Kidney (tissue), 2 donors: Measurements from ENCODE around the gene ORAI2. TPM values are rescaled to one million over a fixed set of nuclear protein-coding genes. Genes with fewer than 3 reads are reported as not detected.

ENCODE experiments used
- microRNA-seq: library from miRNA; unstranded; fragments of <30 nt; microRNA quantifications from one replicate; pipeline ENCODE4 v1.2.0, GENCODE V29; 2020
- polyA plus RNA-seq: library from polyadenylated mRNA; stranded (reverse); fragments of 350-450 nt; fragmentation: Illumina TruSeq; extraction: RNeasy Lipid Tissue Mini Kit (QIAGEN cat#74804); gene quantifications from one replicate; pipeline ENCODE4 v1.2.3, GENCODE V29; 2014; ENCODE audit warnings: low read depth, low replicate concordance; ENCODE audit not compliant: insufficient read depth
- total RNA-seq: library from RNA; stranded (reverse); fragmentation: NEBNext Ultra II Directional; extraction: Animal tissue kit (Norgen Biotek cat#: 25700); gene quantifications from one replicate; pipeline ENCODE4 v1.2.1, GENCODE V29; 2021
- donor health status: DM: yes; HTN: yes; CAD: no.

The ORAI2 gene
- total and polyA plus RNA-seq, 2 donors from 2014 or later = 13.8 to 45.6 TPM

Small RNAs within 50 kb of the gene (microRNA-seq; reads per million reads assigned to microRNA genes)
- gene MIR4467 = not detected
- not detected for gene MIR5090
- gene MIR548O = not detected

Other genes with a start within 250 kb of the ORAI2 start
- 11.0 TPM for gene SH2B2, start 146.7 kb upstream of the ORAI2 start, total RNA-seq
- gene SH2B2, start 146.7 kb upstream of the ORAI2 start, polyA plus RNA-seq = 4.5 TPM
- not detected for gene SPDYE6, start 77.1 kb upstream of the ORAI2 start, total RNA-seq
- not detected for gene SPDYE6, start 77.1 kb upstream of the ORAI2 start, polyA plus RNA-seq
- gene PRKRIP1, start 37.2 kb upstream of the ORAI2 start, total RNA-seq = 25.9 TPM
- gene PRKRIP1, start 37.2 kb upstream of the ORAI2 start, polyA plus RNA-seq = 20.8 TPM
- gene ALKBH4, start 31.3 kb downstream of the ORAI2 start, total RNA-seq = 14.0 TPM
- 15.4 TPM for gene ALKBH4, start 31.3 kb downstream of the ORAI2 start, polyA plus RNA-seq
- 14.1 TPM for gene LRWD1, start 31.4 kb downstream of the ORAI2 start, total RNA-seq
- 14.0 TPM for gene LRWD1, start 31.4 kb downstream of the ORAI2 start, polyA plus RNA-seq
- 42.0 TPM for gene POLR2J, start 45.3 kb downstream of the ORAI2 start, total RNA-seq
- gene POLR2J, start 45.3 kb downstream of the ORAI2 start, polyA plus RNA-seq = 117 TPM
- 22.5 TPM for gene RASA4B, start 84.2 kb downstream of the ORAI2 start, total RNA-seq
- 24.0 TPM for gene RASA4B, start 84.2 kb downstream of the ORAI2 start, polyA plus RNA-seq
- 21.6 TPM for gene UPK3BL2, start 110.1 kb downstream of the ORAI2 start, total RNA-seq
- 6.8 TPM for gene UPK3BL2, start 110.1 kb downstream of the ORAI2 start, polyA plus RNA-seq
- gene SPDYE2, start 117.7 kb downstream of the ORAI2 start, total RNA-seq = 0.50 TPM
- not detected for gene SPDYE2, start 117.7 kb downstream of the ORAI2 start, polyA plus RNA-seq
- gene POLR2J3, start 139.0 kb downstream of the ORAI2 start, total RNA-seq = 48.0 TPM
- 70.8 TPM for gene POLR2J3, start 139.0 kb downstream of the ORAI2 start, polyA plus RNA-seq
- 63.3 TPM for gene RASA4, start 183.2 kb downstream of the ORAI2 start, total RNA-seq
- 47.0 TPM for gene RASA4, start 183.2 kb downstream of the ORAI2 start, polyA plus RNA-seq
- 23.9 TPM for gene UPK3BL1, start 209.2 kb downstream of the ORAI2 start, total RNA-seq
- gene UPK3BL1, start 209.2 kb downstream of the ORAI2 start, polyA plus RNA-seq = 44.5 TPM
- gene SPDYE2B, start 216.7 kb downstream of the ORAI2 start, total RNA-seq = not detected
- gene SPDYE2B, start 216.7 kb downstream of the ORAI2 start, polyA plus RNA-seq = not detected
- 10.5 TPM for gene POLR2J2, start 238.1 kb downstream of the ORAI2 start, total RNA-seq
- gene POLR2J2, start 238.1 kb downstream of the ORAI2 start, polyA plus RNA-seq = 0.62 TPM